Prostate gland (tissue), 2 donors: Measurements from ENCODE around the gene NPNT.

Source experiments
- CTCF ChIP-seq, 4 experiments: fragments of 200-600 bp in 2 of 4; fragments of 450-650 bp in 2 of 4; sonication (generic) in 2 of 4; IDR thresholded peaks; 1 replicate in 3 of 4; 2 replicates in 1 of 4; pipeline ENCODE4 v1.5.1; 2016 to 2019; ENCODE audit warnings: antibody characterized with exemption in 4 of 4, mild to moderate bottlenecking in 2 of 4, moderate library complexity in 2 of 4
- POLR2A ChIP-seq: fragments of 450-650 bp; IDR thresholded peaks from one replicate; pipeline ENCODE4 v1.6.1; 2016; ENCODE audit warnings: antibody characterized with exemption, mild to moderate bottlenecking

GRCh38 chr4:105994841-105995501 lies 99.7 kb downstream of the NPNT start:
- TF ChIP-seq POLR2A (no peak), CTCF (IDR thresholded peaks at IDR 0.05) (no peak)
